Measurements from ENCODE around the gene SOX18. TPM values are rescaled to one million over a fixed set of nuclear protein-coding genes. Genes with fewer than 3 reads are reported as not detected.

Gene SOX18
- total RNA-seq, 4 donors from 2014 or later: 5.6 to 19.0 (median 12.8) TPM

- H3K4me1 ChIP-seq: peaks cover 25 to 39% (median 36%) of the 10 kb centered on the region in 4 donors
- no peaks in the 10 kb centered on the region for H3K9me3 ChIP-seq
- no peak for TF ChIP-seq POLR2AphosphoS5 (IDR thresholded peaks at IDR 0.05)
- no peak for DNase-seq (ENCODE audit: extremely low spot score)
- H3K4me3 ChIP-seq: no peak within 1 kb of the TSS
- intact Hi-C loops (cut with DNase I): no loop called here
- peaks cover 18 to 49% (median 44%) of the 10 kb centered on the region in 4 donors for H3K36me3 ChIP-seq
- WGBS: 40% methylated on average over 1 of the region's 10 CpGs
- H3K27me3 ChIP-seq: peaks cover 3 to 59% (median 45%) of the 10 kb centered on the region in 4 donors
- H3K27ac ChIP-seq (replicated peaks in 1 of 4): no peak within 1 kb of the TSS
Measured at GRCh38 chr20:64035933-64036345, 13.5 kb downstream of the SOX18 start, which contains the start of gene C20orf204. Gene C20orf204, plus strand, starts transcription at chr20:64036182. Its CDS starts 142 bp downstream, at chr20:64036324.

DNA sequence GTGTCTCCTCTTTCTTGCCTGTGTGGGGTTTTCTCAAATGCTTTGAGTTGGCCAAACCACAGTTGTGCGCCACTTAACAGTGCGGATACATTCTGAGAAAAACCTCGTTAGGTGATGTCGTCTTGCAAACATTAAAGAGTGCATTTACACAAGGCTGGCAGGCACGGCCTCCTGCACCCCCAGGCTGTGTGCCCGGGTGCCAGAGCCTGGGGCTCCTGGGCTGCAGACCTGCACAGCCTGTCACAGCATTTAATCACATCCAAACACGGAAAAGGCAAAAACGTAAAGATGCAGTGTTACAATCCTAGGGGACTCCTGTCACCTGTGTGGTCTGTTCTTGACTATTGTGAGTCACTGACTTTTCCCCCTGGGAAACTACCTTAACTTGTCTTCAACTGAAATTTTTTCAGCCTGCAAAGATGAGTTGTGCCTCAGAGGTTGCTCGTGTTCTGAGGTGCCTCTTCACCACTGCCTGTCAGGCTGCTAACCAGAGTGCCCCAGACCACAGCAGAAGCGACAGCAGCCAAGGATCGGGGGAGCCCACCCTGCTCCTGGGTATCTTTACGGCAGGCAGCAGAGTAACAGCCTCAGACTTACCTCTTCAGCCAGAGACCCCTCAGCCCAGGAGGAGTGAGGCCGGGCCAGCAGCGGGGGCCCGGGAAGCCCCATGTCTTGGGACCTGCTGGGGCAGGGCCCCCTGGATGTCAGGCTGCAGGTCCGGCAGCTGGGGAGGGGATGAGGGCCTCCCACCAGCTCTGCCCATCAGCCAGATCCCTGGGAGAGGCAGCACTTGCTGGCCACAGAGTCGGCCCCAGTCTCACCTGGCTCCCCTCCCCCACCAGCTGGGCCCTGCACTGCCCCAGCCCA is 14.1 kb downstream of the SOX18 start:
- Histone ChIP-seq H3K4me1 (peaks cover 25 to 32% (median 30%) of the 10 kb centered on the region in 4 donors), H3K27me3 (peaks cover 3 to 53% (median 38%) of the 10 kb centered on the region in 4 donors), H3K4me3 (no peak overlapping the region), H3K9me3 (no peaks in the 10 kb centered on the region), H3K27ac (replicated peaks in 1 of 4) (no peak overlapping the region), H3K36me3 (peaks cover 25 to 56% (median 50%) of the 10 kb centered on the region in 4 donors)
- no peak for DNase-seq (ENCODE audit: extremely low spot score)
- 84% methylated on average over 12 of the region's 17 CpGs for WGBS
- no peak for TF ChIP-seq POLR2A (IDR thresholded peaks at IDR 0.05; ENCODE audit: low read depth)
- TF ChIP-seq, protein P1, sequence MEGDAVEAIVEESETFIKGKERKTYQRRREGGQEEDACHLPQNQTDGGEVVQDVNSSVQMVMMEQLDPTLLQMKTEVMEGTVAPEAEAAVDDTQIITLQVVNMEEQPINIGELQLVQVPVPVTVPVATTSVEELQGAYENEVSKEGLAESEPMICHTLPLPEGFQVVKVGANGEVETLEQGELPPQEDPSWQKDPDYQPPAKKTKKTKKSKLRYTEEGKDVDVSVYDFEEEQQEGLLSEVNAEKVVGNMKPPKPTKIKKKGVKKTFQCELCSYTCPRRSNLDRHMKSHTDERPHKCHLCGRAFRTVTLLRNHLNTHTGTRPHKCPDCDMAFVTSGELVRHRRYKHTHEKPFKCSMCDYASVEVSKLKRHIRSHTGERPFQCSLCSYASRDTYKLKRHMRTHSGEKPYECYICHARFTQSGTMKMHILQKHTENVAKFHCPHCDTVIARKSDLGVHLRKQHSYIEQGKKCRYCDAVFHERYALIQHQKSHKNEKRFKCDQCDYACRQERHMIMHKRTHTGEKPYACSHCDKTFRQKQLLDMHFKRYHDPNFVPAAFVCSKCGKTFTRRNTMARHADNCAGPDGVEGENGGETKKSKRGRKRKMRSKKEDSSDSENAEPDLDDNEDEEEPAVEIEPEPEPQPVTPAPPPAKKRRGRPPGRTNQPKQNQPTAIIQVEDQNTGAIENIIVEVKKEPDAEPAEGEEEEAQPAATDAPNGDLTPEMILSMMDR (IDR thresholded peaks at IDR 0.05): no peak
- TF ChIP-seq EP300 (IDR thresholded peaks at IDR 0.05): no peak
- no peak for TF ChIP-seq POLR2AphosphoS5 (IDR thresholded peaks at IDR 0.05)
- intact Hi-C loops (cut with DNase I): no loop called here

- intact Hi-C loops (cut with DNase I): no loop called here
- peaks cover 13 to 20% (median 17%) of the 10 kb centered on the region in 4 donors for H3K4me1 ChIP-seq
- peaks cover 37 to 68% (median 63%) of the 10 kb centered on the region in 4 donors for H3K36me3 ChIP-seq
- no peak overlapping the region for H3K4me3 ChIP-seq
- no peaks in the 10 kb centered on the region for H3K9me3 ChIP-seq
- H3K27ac ChIP-seq (replicated peaks in 1 of 4): no peak overlapping the region
- TF ChIP-seq, protein P1 (IDR thresholded peaks at IDR 0.05): no peak
- 56% methylated on average over 1 of the region's 11 CpGs for WGBS
- H3K27me3 ChIP-seq: peaks cover 3 to 40% (median 26%) of the 10 kb centered on the region in 4 donors
- DNase-seq (ENCODE audit: extremely low spot score): no peak
Measured at GRCh38 chr20:64033981-64034493, 15.4 kb downstream of the SOX18 start.

DNA sequence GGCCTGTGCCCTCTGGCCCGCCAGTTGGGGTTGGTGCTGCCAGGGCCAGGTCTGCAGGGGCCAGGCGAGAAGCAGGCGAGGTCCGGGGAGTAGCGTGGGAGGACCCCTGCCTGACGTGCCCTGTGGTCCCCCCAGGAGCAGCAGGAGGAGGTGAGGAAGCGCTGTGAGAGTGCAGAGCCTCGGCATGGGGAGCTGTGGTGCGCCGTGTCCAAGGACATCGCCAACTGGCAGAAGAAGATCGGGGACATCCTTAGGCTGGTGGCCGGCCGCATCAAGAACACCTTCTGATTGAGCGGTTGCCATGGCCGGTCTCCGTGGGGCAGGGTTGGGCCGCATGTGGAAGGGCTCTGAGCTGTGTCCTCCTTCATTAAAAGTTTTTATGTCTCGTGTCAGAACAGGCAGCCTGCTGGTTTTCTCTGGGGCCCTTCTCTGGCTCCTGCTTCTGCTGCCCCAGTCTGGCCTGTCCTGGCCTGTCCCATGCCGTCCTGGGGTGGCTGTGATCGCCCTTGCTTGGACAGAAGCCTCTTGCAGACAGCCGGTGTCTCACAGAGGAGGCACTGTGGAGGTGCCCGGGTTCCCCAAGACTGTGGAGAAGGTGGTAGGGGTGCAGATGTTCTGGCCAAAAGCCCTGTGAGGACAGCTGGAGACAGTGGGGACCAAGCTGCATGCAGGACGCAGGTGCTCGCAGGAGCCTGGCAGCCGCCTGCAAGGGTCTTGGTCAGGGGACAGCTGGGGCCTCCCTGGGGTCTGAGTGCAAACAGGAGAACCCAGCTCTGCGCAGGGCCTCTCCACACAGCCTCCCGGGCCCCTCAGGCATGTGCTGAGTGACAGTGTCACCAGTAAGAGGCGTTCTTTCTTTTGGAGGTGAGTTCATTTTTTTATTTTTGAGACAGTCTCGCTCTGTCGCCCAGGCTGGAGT is 16.5 kb downstream of the SOX18 start:
- Histone ChIP-seq H3K36me3 (peaks cover 48 to 79% (median 74%) of the 10 kb centered on the region in 4 donors), H3K4me1 (peaks cover 5 to 9% (median 7%) of the 10 kb centered on the region in 4 donors), H3K27me3 (peaks cover 3 to 29% (median 20%) of the 10 kb centered on the region in 4 donors), H3K27ac (replicated peaks in 1 of 4) (no peak overlapping the region), H3K4me3 (no peak overlapping the region), H3K9me3 (no peaks in the 10 kb centered on the region)
- WGBS: 91% methylated on average over 27 of the region's 31 CpGs
- no peak for DNase-seq (ENCODE audit: extremely low spot score)
- intact Hi-C loops (cut with DNase I): no loop called here
- TF ChIP-seq POLR2AphosphoS5 (IDR thresholded peaks at IDR 0.05) (no peak), EP300 (IDR thresholded peaks at IDR 0.05) (no peak), POLR2A (IDR thresholded peaks at IDR 0.05; ENCODE audit: low read depth) (no peak)
- TF ChIP-seq, protein P1 (IDR thresholded peaks at IDR 0.05): no peak
